Activated CD4-positive, CD25-positive, alpha-beta regulatory T cell treated with anti-CD3 and anti-CD28 coated beads, Interleukin-2, amount 50 U/mL, for 16 hours (primary cell): Measurements from ENCODE around the gene GJB4.
A peak's percentile ranks its signal among the peaks of the same experiment; 100 is the strongest.
"Not testable (repeated sequence)": the region's sequence is repeated elsewhere in the genome, so short reads cannot be mapped to it uniquely, and the experiment has no call there.

Experiments used
- DNase-seq: peaks from one replicate; pipeline ENCODE4 v3.0.0-alpha.2; 2020; ENCODE audit warnings: low read depth, low spot score

The GJB4 gene

GRCh38 chr1:34759503-34760357 lies at the start of gene GJB4:
TSS of gene GJB4 (plus strand) at chr1:34759740. CDS start at chr1:34761255, 1,515 bp downstream.
- no peak for DNase-seq

GRCh38 chr1:34710812-34711211 lies 48.7 kb upstream of the GJB4 start:
- DNase-seq, result no peak

- no peak for DNase-seq
These were observed 48.1 kb upstream of the GJB4 start for GRCh38 chr1:34711485-34711884.

GRCh38 chr1:34712007-34712688 lies 47.4 kb upstream of the GJB4 start:
- no peak for DNase-seq

GRCh38 chr1:34713443-34713842 lies 46.1 kb upstream of the GJB4 start:
- DNase-seq, result no peak

GRCh38 chr1:34714386-34714785 lies 45.2 kb upstream of the GJB4 start:
- DNase-seq, result no peak

- no peak for DNase-seq
These were observed 44.4 kb upstream of the GJB4 start for GRCh38 chr1:34715139-34715538.

- no peak for DNase-seq
These were observed 38.3 kb upstream of the GJB4 start for GRCh38 chr1:34721241-34721640.

- DNase-seq, result no peak
These were observed 37.7 kb upstream of the GJB4 start for GRCh38 chr1:34721646-34722355.

- DNase-seq, result no peak
These were observed 32.7 kb upstream of the GJB4 start for GRCh38 chr1:34726861-34727260.

GRCh38 chr1:34730485-34730884 lies 29.1 kb upstream of the GJB4 start:
- DNase-seq, result no peak

GRCh38 chr1:34732831-34733230 lies 26.7 kb upstream of the GJB4 start:
- not testable (repeated sequence) for DNase-seq

GRCh38 chr1:34736692-34737091 lies 22.8 kb upstream of the GJB4 start:
- no peak for DNase-seq

GRCh38 chr1:34737236-34737635 lies 22.3 kb upstream of the GJB4 start:
- DNase-seq, result not testable (repeated sequence)

- no peak for DNase-seq
These were observed 19.9 kb upstream of the GJB4 start for GRCh38 chr1:34739613-34740012.

- DNase-seq, result no peak
These were observed 19.2 kb upstream of the GJB4 start for GRCh38 chr1:34740161-34740868.

GRCh38 chr1:34742667-34743270 lies 16.8 kb upstream of the GJB4 start:
- peak; percentile 58 for DNase-seq

- no peak for DNase-seq
These were observed 15.8 kb upstream of the GJB4 start for GRCh38 chr1:34743775-34744174.

- DNase-seq, result no peak
These were observed 14.7 kb upstream of the GJB4 start for GRCh38 chr1:34744851-34745250.

GRCh38 chr1:34745666-34746065 lies 13.9 kb upstream of the GJB4 start:
- no peak for DNase-seq

- no peak for DNase-seq
These were observed 13.4 kb upstream of the GJB4 start for GRCh38 chr1:34746101-34746500.
